Suppressor macrophage treated with lipopolysaccharide for 4 hours (primary cell): ENCODE data around the gene OLFM1.
"Not testable (repeated sequence)": the region's sequence is repeated elsewhere in the genome, so short reads cannot be mapped to it uniquely, and the experiment has no call there.

Experiments used
- DNase-seq: peaks from one replicate; pipeline ENCODE4 v3.0.0-alpha.2; 2020

The OLFM1 gene

GRCh38 chr9:135060461-135061116, 26.9 kb upstream of the OLFM1 start:
- DNase-seq, result no peak

GRCh38 chr9:135061441-135061840, 26.0 kb upstream of the OLFM1 start:
- no peak for DNase-seq

- DNase-seq, result no peak
These were observed 25.2 kb upstream of the OLFM1 start for GRCh38 chr9:135062254-135062653.

GRCh38 chr9:135063466-135063865, 24.0 kb upstream of the OLFM1 start:
- not testable (repeated sequence) for DNase-seq

- not testable (repeated sequence) for DNase-seq
These were observed 23.6 kb upstream of the OLFM1 start for GRCh38 chr9:135063888-135064287.

GRCh38 chr9:135065151-135065550, 22.3 kb upstream of the OLFM1 start:
- no peak for DNase-seq

GRCh38 chr9:135065804-135066203, 21.7 kb upstream of the OLFM1 start:
- DNase-seq, result no peak

GRCh38 chr9:135066291-135066690, 21.2 kb upstream of the OLFM1 start:
- no peak for DNase-seq

- no peak for DNase-seq
These were observed 20.3 kb upstream of the OLFM1 start for GRCh38 chr9:135067096-135067710.

GRCh38 chr9:135068776-135069415, 18.6 kb upstream of the OLFM1 start:
- DNase-seq, result no peak

- DNase-seq, result no peak
These were observed 17.8 kb upstream of the OLFM1 start for GRCh38 chr9:135069558-135070197.

GRCh38 chr9:135070198-135070951, 17.1 kb upstream of the OLFM1 start:
- DNase-seq, result no peak

GRCh38 chr9:135070964-135071735, 16.3 kb upstream of the OLFM1 start:
- no peak for DNase-seq

- DNase-seq, result no peak
These were observed 14.3 kb upstream of the OLFM1 start for GRCh38 chr9:135073081-135073740.

GRCh38 chr9:135073741-135074305, 13.6 kb upstream of the OLFM1 start:
- no peak for DNase-seq

GRCh38 chr9:135074354-135075233, 12.9 kb upstream of the OLFM1 start:
- DNase-seq, result no peak

- DNase-seq, result no peak
These were observed 12.0 kb upstream of the OLFM1 start for GRCh38 chr9:135075234-135076142.

- no peak for DNase-seq
These were observed 11.2 kb upstream of the OLFM1 start for GRCh38 chr9:135076143-135076875.
